H9 (cell line): Measurements from ENCODE around the gene POU6F2. TPM values are rescaled to one million over a fixed set of nuclear protein-coding genes. Genes with fewer than 3 reads are reported as not detected.

ENCODE experiments used
- DNase-seq: peaks from one replicate; pipeline ENCODE4 v3.0.0-alpha.2; 2017
- H2AFZ ChIP-seq: one replicate; pipeline ENCODE4 v1.6.1; 2013; ENCODE audit warnings: mild to moderate bottlenecking, low read length, control low read depth, moderate library complexity
- H2AK5ac ChIP-seq: 2 replicates; pipeline ENCODE4 v1.6.1; 2013; ENCODE audit warnings: low read length, control low read depth, mixed read lengths; ENCODE audit not compliant: insufficient read length
- H2BK120ac ChIP-seq: one replicate; pipeline ENCODE4 v1.6.1; 2013; ENCODE audit warnings: low read depth, mild to moderate bottlenecking, low read length, control low read depth, inconsistent platforms; ENCODE audit not compliant: poor library complexity, severe bottlenecking
- H2BK12ac ChIP-seq: 2 replicates; pipeline ENCODE4 v1.6.1; 2013; ENCODE audit warnings: low read length, control low read depth, mixed read lengths, low read depth; ENCODE audit not compliant: insufficient read length
- H2BK15ac ChIP-seq: 2 replicates; pipeline ENCODE4 v1.6.1; 2013; ENCODE audit warnings: low read depth, low read length, control low read depth
- H2BK20ac ChIP-seq: one replicate; pipeline ENCODE4 v1.6.1; 2013; ENCODE audit warnings: low read depth, mild to moderate bottlenecking, low read length, control low read depth, inconsistent platforms; ENCODE audit not compliant: poor library complexity, severe bottlenecking
- H2BK5ac ChIP-seq: 2 replicates; pipeline ENCODE4 v1.6.1; 2013; ENCODE audit warnings: low read length, control low read depth, mixed read lengths; ENCODE audit not compliant: insufficient read length
- H3K14ac ChIP-seq: 2 replicates; pipeline ENCODE4 v1.6.1; 2013; ENCODE audit warnings: low read length, control low read depth; ENCODE audit not compliant: insufficient read depth
- H3K18ac ChIP-seq: 2 replicates; pipeline ENCODE4 v1.6.1; 2013; ENCODE audit warnings: low read depth, mild to moderate bottlenecking, mixed read lengths, low read length, control low read depth; ENCODE audit not compliant: insufficient read length
- H3K23ac ChIP-seq: 2 replicates; pipeline ENCODE4 v1.6.1; 2013; ENCODE audit warnings: low read length, control low read depth, mixed read lengths, low read depth; ENCODE audit not compliant: insufficient read length
- H3K23me2 ChIP-seq: 2 replicates; pipeline ENCODE4 v1.6.1; 2013; ENCODE audit warnings: low read depth, mild to moderate bottlenecking, mixed read lengths, low read length, control low read depth; ENCODE audit not compliant: insufficient read length, poor library complexity, severe bottlenecking
- H3K27ac ChIP-seq: 2 replicates; pipeline ENCODE4 v1.5.1; 2013; ENCODE audit warnings: low read length, control low read depth, mixed read lengths, low read depth; ENCODE audit not compliant: insufficient read length
- H3K27me3 ChIP-seq: 2 replicates; pipeline ENCODE4 v1.6.1; 2013; ENCODE audit warnings: low read length, control low read depth, inconsistent platforms; ENCODE audit not compliant: insufficient read depth
- H3K4ac ChIP-seq: 2 replicates; pipeline ENCODE4 v1.6.1; 2013; ENCODE audit warnings: low read depth, mild to moderate bottlenecking, control low read depth, inconsistent platforms, low read length, moderate library complexity
- H3K4me1 ChIP-seq: 2 replicates; pipeline ENCODE4 v1.6.1; 2013; ENCODE audit warnings: low read length, control low read depth, inconsistent platforms; ENCODE audit not compliant: insufficient read depth
- H3K4me2 ChIP-seq: 2 replicates; pipeline ENCODE4 v1.6.1; 2013; ENCODE audit warnings: low read length, control low read depth, mixed read lengths; ENCODE audit not compliant: insufficient read length, insufficient read depth
- H3K56ac ChIP-seq: 2 replicates; pipeline ENCODE4 v1.6.1; 2013; ENCODE audit warnings: low read depth, mild to moderate bottlenecking, mixed read lengths, low read length, control low read depth; ENCODE audit not compliant: insufficient read length
- H3K79me1 ChIP-seq: 2 replicates; pipeline ENCODE4 v1.6.1; 2013; ENCODE audit warnings: low read depth, mild to moderate bottlenecking, moderate library complexity, low read length, control low read depth, inconsistent platforms; ENCODE audit not compliant: insufficient read depth, poor library complexity, severe bottlenecking
- H3K79me2 ChIP-seq: 2 replicates; pipeline ENCODE4 v1.6.1; 2013; ENCODE audit warnings: low read length, control low read depth, inconsistent platforms; ENCODE audit not compliant: insufficient read depth
- H3K9ac ChIP-seq: 2 replicates; pipeline ENCODE4 v1.6.1; 2013; ENCODE audit warnings: low read length, control low read depth, mixed read lengths; ENCODE audit not compliant: insufficient read length; ENCODE audit errors: extremely low read depth
- H3K9me3 ChIP-seq: one replicate; pipeline ENCODE4 v1.6.1; 2013; ENCODE audit warnings: low read depth, low read length, inconsistent platforms; ENCODE audit not compliant: control insufficient read depth
- H3T11ph ChIP-seq: one replicate; pipeline ENCODE4 v1.6.1; 2013; ENCODE audit warnings: mild to moderate bottlenecking, low read length, control low read depth, inconsistent platforms
- H4K20me1 ChIP-seq: one replicate; pipeline ENCODE4 v1.6.1; 2013; ENCODE audit not compliant: control insufficient read depth, insufficient read length, insufficient read depth
- H4K5ac ChIP-seq: 2 replicates; pipeline ENCODE4 v1.6.1; 2013; ENCODE audit warnings: low read depth, mild to moderate bottlenecking, mixed read lengths, low read length, control low read depth; ENCODE audit not compliant: insufficient read length
- H4K8ac ChIP-seq: replicated peaks from 2 replicates; pipeline ENCODE4 v1.6.1; 2013; ENCODE audit warnings: low read length, control low read depth, mixed read lengths, low read depth; ENCODE audit not compliant: insufficient read length
- H4K91ac ChIP-seq: 2 replicates; pipeline ENCODE4 v1.6.1; 2013; ENCODE audit warnings: low read depth, mild to moderate bottlenecking, moderate library complexity, mixed read lengths, low read length, control low read depth; ENCODE audit not compliant: insufficient read length
- H3K27ac Mint-ChIP-seq, 3 experiments: 2 replicates in 2 of 3; 3 replicates in 1 of 3; pipeline ENCODE4 v1.8.0; 2020 to 2021; ENCODE audit warnings: mixed read lengths in 3 of 3, mild to moderate bottlenecking in 1 of 3, moderate library complexity in 1 of 3
- H3K27me3 Mint-ChIP-seq: 2 replicates; pipeline ENCODE4 v1.8.0; 2021; ENCODE audit warnings: low read depth, mild to moderate bottlenecking, moderate library complexity, mixed read lengths
- H3K36me3 Mint-ChIP-seq, 3 experiments: 2 replicates in 2 of 3; 3 replicates in 1 of 3; pipeline ENCODE4 v1.8.0; 2020 to 2021; ENCODE audit warnings: low read depth in 3 of 3, mixed read lengths in 3 of 3; ENCODE audit not compliant: insufficient read depth in 1 of 3
- H3K4me1 Mint-ChIP-seq, 2 experiments: 2 replicates each; pipeline ENCODE4 v1.8.0; 2020; ENCODE audit warnings: mixed read lengths in 2 of 2
- H3K4me3 Mint-ChIP-seq, 2 experiments: 2 replicates in 1 of 2; 3 replicates in 1 of 2; pipeline ENCODE4 v1.8.0; 2020 to 2021; ENCODE audit warnings: mild to moderate bottlenecking in 2 of 2, mixed read lengths in 2 of 2, moderate library complexity in 1 of 2
- H3K9me3 Mint-ChIP-seq, 2 experiments: 2 replicates in 1 of 2; 3 replicates in 1 of 2; pipeline ENCODE4 v1.8.0; 2020; ENCODE audit warnings: mild to moderate bottlenecking in 2 of 2, mixed read lengths in 2 of 2, moderate library complexity in 1 of 2
- WGBS: extraction: QIAGEN DNeasy Blood & Tissue Kit; methylation state at CpG from one replicate; pipeline ENCODE4 v1.1.7; 2013; ENCODE audit warnings: missing lambda C conversion rate, low lambda C conversion rate, mixed read lengths; ENCODE audit not compliant: insufficient read length; ENCODE audit errors: extremely low coverage; 5-methylcytosine and 5-hydroxymethylcytosine counted together
- total RNA-seq: library from RNA; stranded (reverse); gene quantifications from 2 replicates; pipeline ENCODE4 v1.2.1, GENCODE V29; 2021
- TF ChIP-seq, protein P1 (sequence below): fragments of 200-600 bp; sonication (generic); conservative IDR thresholded peaks from 3 replicates; pipeline ENCODE4 v1.8.0; 2021; ENCODE audit warnings: antibody characterized with exemption, mild to moderate bottlenecking

Gene POU6F2
- total RNA-seq, 1 experiment from 2014 or later = 1.9 TPM

DNA sequence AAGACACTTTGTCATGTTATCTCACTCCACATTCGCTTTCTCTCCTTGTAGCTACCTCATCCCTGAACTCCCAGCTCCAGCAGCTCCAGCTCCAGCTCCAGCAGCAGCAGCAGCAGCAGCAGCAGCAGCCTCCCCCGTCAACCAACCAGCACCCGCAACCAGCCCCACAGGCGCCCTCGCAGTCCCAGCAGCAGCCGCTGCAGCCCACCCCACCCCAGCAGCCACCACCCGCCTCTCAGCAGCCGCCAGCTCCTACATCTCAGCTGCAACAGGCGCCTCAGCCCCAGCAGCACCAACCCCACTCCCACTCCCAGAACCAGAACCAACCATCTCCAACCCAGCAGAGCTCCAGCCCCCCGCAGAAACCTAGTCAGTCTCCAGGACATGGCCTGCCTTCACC is 361.9 kb downstream of the POU6F2 start:
- H3K56ac ChIP-seq = no peak overlapping the region
- no peak overlapping the region for H3K27ac ChIP-seq
- H3T11ph ChIP-seq = no peak overlapping the region
- no peak overlapping the region for H2AK5ac ChIP-seq
- Mint-ChIP-seq H3K4me1 (peaks cover 11 to 16% of the 10 kb centered on the region in 2 experiments), H3K27ac (no peak overlapping the region), H3K36me3 (no peaks in the 10 kb centered on the region), H3K4me3 (no peak overlapping the region), H3K9me3 (no peaks in the 10 kb centered on the region), H3K27me3 (peaks cover 4% of the 10 kb centered on the region)
- no CpG with 5 or more reads among the region's 10 CpGs for WGBS
- H2BK12ac ChIP-seq = no peak overlapping the region
- no peak for DNase-seq
- no peak overlapping the region for H3K9ac ChIP-seq
- no peaks in the 10 kb centered on the region for H3K27me3 ChIP-seq
- H4K5ac ChIP-seq = no peak overlapping the region
- H2AFZ ChIP-seq = no peak overlapping the region
- TF ChIP-seq, protein P1, sequence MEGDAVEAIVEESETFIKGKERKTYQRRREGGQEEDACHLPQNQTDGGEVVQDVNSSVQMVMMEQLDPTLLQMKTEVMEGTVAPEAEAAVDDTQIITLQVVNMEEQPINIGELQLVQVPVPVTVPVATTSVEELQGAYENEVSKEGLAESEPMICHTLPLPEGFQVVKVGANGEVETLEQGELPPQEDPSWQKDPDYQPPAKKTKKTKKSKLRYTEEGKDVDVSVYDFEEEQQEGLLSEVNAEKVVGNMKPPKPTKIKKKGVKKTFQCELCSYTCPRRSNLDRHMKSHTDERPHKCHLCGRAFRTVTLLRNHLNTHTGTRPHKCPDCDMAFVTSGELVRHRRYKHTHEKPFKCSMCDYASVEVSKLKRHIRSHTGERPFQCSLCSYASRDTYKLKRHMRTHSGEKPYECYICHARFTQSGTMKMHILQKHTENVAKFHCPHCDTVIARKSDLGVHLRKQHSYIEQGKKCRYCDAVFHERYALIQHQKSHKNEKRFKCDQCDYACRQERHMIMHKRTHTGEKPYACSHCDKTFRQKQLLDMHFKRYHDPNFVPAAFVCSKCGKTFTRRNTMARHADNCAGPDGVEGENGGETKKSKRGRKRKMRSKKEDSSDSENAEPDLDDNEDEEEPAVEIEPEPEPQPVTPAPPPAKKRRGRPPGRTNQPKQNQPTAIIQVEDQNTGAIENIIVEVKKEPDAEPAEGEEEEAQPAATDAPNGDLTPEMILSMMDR = no peak
- H3K18ac ChIP-seq = no peak overlapping the region
- no peak overlapping the region for H3K14ac ChIP-seq
- no peak overlapping the region for H2BK120ac ChIP-seq
- H3K79me2 ChIP-seq = no peaks in the 10 kb centered on the region
- no peak overlapping the region for H4K91ac ChIP-seq
- H3K4me2 ChIP-seq = no peak overlapping the region
- no peaks in the 10 kb centered on the region for H3K9me3 ChIP-seq
- H2BK15ac ChIP-seq = no peak overlapping the region
- H4K20me1 ChIP-seq = no peaks in the 10 kb centered on the region
- H2BK5ac ChIP-seq = no peak overlapping the region
- no peak overlapping the region for H3K4ac ChIP-seq
- no peaks in the 10 kb centered on the region for H3K79me1 ChIP-seq
- peaks cover 3% of the 10 kb centered on the region for H3K4me1 ChIP-seq
- H2BK20ac ChIP-seq = no peak overlapping the region
- H3K23me2 ChIP-seq = no peaks in the 10 kb centered on the region
- H4K8ac ChIP-seq = no peak overlapping the region
- no peak overlapping the region for H3K23ac ChIP-seq
